ENCODE results near the gene PPIB.

Gene PPIB

DNA sequence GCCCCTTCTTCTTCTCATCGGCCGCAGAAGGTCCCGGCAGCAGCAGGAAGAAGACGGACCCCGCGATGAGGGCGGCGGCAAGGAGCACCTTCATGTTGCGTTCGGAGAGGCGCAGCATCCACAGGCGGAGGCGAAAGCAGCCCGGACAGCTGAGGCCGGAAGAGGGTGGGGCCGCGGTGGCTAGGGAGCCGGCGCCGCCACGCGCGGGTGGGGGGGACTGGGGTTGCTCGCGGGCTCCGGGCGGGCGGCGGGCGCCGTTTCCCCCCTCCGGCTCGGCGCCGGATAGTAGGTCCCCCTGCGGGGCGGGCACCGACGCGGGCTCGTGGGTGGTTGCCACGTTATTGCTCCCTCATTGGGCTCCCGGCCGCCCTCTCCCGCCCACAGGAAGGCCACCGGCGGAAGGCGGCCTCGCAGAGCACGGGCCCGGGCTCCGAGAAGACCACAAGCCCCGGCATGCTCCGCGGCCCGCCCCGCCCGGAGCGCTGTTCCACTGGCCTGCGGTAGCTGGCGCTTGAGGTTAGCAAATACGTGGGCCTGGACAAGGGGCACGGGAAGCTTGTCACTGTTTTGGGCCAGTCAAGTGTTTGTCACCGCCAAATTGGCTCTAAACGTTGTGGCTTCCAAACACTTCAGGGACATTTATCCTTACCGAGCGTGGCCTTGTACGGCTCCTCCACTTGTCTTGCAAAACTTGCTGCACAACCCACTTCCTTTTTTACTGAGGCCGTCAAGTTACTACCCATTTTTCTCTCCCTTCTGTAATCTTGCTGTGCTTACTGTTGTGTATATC, at the start of gene PPIB:
PPIB (minus strand) TSS at position 154 of the 790 bp plus-strand sequence; CDS start at position 118, 36 bp downstream.
- DNase-seq, result peak; percentile 68 to 99 (median 97)

DNA sequence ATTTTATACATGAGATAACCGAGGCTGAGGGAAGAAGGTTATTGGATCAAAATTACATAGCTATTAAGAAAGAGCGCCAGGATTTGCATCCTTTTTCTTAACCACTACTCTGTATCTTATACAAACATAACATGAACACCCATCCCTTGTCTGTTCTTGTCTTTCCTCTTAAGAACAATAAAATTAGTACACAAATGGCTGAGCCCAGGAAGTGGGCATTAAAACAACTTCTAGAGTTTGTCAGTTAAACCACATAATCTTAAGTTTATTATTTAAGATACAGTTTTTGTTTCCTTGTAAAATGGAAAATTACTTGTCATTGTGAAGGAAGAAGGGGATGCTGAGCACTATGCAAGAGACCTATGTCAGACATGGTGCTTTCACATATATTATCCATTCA, 48.9 kb upstream of the PPIB start:
- DNase-seq, result no peak

DNA sequence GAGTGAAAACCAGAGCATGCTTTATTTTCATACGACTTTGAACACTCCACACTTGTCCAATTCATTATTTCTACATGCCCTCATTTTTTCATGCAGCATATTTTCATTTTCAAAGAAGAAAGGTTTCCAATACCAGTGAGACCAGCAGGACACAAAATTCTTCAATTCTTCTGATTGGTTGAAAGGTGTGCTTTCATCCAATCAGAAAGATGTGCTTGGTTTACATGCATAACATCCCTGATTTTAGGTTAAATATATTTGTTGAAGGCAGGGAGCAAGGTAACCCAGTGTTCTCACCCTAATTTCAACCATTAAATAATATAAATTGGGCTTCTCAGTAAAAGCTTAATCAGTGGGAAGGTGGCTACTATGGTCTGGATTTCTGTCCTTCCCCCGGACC, 47.5 kb upstream of the PPIB start:
- no peak for DNase-seq

DNA sequence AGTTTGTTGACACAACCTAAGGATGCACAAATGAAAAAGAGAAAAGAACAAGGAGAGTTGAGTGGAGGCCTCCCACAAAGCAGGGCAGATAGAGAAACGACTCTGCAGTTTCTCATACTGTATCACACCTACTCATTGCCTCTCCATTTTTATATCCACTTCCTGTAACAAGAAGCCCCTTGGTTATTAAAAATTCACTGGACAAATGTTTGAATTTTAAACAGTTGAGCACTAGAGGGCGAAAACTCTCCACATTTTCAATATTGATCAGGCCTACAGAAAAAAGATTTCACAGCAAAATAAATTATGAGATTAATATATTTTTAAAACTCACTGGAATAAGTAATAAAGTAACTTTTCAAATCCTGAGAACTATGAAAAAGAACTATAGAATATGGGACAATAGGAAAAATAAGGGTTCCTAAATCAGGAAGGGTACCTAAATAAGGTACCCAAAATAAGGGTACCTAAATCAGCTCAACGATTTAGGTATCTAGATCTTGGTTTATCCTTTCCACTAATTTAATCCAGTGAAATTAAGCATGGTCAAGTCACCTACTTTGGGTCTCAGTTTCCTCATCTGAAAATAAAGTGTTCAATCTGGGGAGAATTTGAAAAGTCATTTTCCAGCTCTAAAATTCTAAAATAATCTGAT, 47.0 kb upstream of the PPIB start:
- no peak for DNase-seq

DNA sequence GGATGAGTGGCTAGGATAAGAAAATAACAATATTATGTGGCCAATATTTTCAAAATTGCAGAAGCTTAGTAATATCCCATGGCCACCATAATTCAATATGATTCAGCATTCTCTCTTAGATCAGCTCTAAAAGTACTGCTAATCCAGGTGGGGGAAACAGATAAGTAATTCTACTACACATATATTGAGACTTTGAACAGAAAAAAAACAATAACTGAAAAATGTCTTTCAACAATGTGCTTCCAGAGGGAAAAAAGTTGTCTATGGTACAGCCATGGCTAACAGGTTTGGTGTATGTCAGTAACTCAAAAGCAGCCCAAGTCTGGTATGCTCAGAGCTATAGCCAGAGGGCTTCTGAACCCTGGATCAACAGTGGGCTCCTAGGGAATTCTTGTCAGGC, 42.4 kb upstream of the PPIB start:
- no peak for DNase-seq

DNA sequence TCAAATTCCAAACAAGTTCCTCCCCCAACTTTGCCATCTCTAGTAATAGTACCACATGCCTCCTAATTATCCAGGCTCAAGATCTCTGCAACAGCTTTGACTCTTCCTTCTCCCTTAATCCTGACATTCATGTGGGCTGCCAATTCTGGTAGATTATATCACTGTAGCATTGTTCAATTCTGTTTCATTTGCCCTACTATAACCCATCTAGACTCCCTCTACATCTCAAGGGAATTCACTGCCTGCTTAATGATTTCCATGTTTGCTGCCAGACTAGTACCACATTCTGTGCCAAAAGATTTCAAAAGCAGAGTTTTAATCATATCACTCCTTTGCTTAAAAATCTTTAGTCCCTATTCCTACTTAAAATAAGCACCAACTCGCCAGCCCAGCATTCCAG, 34.6 kb upstream of the PPIB start:
- no peak for DNase-seq

DNA sequence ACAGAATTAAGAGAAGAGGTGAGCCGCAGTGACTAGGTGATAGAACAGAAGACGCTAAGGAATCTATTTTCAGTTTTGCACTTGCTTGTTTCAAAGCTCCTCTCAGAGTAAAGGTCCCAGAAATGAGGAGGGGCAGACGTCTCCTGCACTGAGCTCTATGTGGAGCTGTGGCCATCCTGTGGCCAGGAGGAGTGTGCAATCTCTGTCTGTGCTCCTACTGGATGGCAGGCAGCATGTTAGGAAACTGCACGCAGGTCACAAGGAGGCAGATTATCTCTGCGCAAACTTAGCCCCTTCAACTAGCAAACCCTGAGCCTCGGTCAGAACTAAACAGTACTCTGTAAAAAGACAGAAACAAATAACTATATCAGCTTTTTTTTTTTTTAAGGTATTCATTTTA, 31.1 kb upstream of the PPIB start:
- no peak for DNase-seq

DNA sequence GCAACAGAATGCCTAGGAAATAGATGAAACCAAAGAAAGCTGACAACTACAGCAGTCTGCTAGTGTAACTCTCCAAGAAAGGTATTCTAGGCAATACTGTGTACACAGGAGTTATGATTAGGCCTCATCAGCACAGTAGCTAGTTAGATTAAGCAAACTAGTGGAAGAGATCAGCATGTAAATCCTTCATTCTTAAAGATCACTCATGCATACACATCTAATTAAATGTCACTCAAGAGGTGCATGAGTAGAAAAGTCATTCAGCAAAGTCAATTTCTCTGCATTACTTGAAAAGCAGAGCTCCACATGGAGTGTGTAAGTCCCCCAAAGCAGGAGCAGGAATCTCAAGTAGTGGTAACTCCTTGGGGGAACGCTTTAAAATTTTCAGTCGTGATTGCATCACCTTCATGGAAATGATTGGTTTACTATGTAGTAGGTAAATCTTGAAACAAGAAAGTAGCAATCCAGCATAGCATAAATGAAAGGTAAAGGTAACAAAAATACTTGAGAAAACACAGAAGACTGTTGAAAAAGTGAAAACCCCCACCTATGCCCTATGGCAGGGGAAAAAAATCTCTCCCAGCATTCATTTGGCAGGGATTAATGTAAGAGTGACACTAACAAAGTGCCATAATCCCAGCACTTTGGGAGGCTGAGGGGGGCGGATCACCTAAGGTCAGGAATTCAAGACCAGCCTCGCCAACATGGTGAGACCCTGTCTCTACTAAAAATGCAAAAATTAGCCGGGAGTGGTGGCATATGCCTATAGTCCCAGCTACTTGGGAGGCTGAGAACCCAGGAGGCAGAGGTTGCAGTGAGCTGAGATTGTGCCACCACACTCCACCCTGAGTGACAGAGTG, 29.4 kb upstream of the PPIB start:
- no peak for DNase-seq

DNA sequence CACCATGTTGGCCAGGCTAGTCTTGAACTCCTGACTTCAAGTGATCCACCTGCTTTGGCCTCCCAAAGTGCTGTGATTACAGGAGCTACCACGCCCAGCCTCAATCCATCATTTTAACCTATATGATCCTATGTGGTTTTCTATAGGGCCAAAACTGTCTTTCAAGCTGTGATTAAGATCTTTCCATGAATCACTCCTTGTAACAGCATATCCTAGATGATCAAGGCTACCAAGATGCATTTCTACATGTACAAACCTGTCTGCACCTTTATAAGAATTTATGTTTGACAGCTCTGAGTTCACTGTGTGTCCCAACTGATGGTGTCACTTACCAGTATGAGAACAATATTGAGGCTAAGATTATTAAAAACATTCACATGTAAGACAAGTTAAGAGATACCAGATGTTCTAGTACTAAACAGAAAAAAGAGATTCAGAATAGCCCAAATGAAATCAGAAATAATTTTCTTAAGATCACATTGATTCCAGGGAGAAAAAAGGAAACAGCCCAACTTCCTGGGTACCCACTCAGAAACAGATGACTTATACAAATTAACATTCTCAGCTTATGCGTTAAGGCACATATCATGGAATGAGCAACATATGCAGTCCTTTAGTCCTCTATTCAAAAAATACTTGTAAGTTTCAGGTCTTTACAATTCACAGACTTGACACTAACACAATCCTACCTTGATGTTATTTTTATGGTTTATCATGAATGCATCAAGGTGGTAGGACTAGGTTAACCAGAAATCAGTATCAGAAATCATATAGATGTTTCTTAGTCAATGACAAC, 24.8 kb upstream of the PPIB start:
- DNase-seq, result no peak

DNA sequence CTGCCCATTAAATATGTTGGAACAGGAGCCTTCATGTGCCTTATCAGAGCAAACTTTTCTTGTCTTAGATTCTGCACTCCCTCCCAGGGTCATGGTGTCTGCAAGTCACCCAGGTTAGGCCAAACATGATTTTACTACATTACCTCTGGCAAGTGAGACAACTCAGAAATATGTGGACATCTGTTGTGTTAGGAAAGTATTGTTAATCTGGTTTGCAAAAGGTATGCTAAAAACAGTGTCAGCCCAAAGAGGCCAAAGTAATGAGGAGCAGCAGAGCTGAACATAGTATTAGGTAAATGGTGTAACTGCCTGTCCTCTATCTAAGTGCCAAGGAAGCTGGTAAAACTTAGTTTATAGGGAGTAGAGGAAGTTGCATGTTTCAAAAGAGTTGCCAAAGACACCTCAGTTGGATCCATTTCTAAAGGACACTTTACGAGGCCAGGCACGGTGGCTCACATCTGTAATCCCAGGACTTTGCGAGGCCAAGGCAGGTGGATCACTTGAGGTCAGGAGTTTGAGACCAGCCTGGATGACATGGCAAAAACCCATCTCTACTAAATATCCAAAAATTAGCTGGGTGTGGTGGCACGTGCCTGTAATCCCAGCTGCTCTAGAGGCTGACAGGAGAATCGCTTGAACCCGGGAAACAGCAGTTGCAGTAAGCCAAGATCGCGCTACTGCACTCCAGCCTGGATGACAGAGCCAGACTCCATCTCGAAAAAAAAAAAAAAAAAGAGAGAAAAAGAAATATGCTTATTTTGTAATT, 22.5 kb upstream of the PPIB start:
- no peak for DNase-seq

DNA sequence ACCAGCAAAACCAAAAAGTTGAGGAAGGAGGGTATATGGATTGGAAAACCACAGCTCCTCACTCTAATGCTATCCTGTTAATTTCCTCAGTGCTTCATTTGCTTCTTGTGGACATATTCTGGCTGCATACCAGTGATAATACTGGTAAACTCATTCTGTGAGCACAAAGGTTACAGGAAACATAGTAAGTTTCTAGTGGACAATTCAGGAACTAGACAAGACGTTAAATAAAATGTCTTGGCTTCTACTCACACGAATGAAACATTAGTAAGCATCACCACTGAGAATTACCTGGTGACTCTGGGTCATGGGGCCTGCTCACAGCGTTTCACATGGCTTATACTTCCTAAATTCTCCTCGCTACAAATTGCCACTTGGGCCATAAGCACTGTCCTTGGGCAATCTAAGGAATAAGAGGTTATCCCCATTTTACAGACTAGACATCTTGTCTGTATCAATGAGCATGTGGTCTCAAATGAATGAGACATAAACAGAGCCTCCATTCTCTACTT, 20.1 kb upstream of the PPIB start:
- no peak for DNase-seq

DNA sequence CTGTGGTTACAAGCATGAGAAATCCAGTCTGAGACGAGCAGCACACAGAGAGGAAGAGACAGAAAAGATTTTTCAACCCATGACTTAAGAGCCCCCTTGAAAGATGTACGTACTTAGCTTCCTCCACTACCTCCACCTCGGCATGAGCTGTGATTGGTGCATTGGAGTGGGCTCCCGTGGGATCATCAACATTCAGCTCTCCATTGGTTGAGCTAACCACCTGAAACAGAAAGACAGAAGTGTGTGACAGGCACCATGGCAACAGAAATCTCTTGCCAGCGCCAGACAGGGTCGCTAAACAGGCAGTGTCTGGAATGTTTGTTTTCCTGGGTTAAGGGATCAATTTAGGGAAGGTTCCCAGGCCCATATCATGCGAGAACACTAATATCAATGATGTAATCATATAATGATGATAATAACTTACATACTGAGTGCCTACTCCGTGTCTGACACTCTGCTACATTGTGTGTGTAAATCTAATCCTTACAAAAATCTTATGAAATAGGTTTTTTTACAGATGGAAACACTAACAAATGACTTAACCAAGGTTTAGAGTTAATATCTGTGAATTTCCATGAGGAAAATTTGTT, 17.5 kb upstream of the PPIB start:
- peak in 24 of 56 donors; percentile 4 to 64 (median 28) for DNase-seq

DNA sequence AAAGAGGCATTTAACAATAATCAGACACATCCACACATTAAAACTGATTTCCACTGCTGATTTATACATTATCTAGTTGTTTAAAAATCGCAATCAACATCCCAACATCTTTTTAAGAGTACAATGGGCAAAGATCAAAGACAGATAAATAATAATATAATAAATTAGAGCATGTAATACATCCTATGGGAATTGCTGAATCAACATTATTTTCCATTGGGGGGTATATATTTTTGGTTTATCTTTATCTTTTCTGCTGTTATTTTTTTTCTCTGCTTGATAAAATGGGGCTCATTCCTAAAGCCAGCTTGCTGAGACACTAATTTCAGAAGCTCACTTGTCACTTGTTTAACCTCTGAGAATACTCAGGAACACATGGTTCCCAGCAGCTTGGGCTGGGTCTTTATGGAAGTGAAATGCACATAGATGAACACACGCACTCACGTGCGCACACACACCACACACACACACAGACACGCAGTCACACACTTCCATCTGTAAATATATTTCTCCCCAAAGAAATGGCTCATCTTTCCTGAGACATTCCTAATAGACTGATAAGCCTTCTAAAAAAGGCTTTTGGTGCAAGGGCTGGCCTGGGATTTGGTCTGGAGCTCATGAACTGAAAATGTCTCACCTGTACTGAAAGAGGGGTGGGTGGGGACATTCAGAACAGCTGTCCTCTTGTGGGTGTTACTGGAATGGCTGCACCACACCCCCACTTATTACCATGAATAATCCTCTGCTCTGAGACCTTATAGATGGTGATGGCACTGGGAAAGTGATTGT, 3.5 kb upstream of the PPIB start:
- DNase-seq, result no peak

DNA sequence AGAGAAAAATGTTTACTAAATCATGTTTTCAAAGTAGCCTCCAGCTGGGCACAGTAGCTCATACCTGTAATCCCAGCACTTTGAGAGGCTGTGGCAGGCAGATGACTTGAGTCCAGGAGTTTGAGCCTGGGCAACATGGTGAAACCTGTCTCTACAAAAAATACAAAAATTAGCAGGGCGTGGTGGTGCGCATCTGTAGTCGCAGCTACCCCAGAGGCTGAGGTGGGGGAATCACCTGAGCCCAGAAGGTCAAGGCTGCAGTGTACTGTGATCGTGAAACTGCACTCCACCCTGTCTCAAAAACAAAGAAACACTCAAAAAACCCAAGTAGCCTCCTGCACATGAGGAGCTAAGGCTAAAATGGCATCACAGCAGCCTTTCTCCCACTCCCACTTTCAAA, 1.6 kb upstream of the PPIB start:
- DNase-seq, result no peak

DNA sequence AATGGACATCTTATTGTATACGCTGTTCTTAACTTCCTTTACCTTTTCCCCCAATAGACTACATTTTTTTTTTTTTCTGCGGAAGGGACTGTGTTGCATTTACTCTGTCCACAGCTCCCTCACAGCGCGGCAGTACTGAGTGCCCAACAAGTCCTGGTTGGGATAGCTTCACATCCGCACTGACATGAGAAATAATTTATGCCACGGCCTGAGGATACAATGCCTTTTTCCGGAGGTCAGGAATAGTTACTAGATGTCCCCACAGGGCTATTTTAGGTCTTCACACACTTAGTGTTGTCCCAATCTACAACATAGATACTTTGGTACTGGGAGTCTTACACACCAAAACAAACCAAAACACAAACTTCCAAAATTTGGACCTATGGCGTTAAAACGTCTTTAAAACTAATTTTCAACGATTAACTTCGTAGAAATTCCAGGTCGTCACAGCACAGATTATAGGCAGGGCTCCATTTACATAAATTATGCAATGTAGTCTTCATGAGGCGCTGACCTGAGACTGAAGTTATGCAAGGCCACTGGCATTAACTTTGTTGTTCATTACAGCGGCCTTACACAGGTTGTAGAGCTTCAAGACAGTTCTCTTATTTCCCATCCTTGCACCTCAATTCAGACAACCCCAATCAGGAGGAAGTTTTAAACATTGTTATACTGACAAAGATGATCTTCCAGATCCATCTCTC, 989 bp upstream of the PPIB start:
- DNase-seq, result peak in 4 of 56 donors; percentile 25 to 51 (median 41)

DNA sequence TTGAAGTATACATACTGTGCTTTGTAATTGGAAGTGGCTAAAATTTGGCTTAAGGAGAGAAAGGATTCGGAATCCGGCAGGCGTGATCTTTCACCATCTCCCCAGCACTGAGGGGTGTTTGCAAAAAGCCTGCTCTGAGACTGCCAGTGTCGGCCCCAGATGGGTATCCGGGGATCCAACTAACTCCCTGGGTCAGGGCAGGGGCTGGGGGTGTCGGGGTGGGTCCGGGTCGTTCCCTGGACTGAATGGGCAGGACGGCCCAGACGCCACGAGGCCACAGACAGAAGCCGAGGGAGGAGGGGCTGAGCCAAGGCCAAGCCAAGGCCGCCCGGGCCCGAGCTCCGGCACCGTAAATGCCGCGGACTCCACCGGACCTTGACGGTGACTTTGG, 349 bp downstream of the PPIB start:
- DNase-seq, result peak in 2 of 56 donors; percentile 64 to 71

DNA sequence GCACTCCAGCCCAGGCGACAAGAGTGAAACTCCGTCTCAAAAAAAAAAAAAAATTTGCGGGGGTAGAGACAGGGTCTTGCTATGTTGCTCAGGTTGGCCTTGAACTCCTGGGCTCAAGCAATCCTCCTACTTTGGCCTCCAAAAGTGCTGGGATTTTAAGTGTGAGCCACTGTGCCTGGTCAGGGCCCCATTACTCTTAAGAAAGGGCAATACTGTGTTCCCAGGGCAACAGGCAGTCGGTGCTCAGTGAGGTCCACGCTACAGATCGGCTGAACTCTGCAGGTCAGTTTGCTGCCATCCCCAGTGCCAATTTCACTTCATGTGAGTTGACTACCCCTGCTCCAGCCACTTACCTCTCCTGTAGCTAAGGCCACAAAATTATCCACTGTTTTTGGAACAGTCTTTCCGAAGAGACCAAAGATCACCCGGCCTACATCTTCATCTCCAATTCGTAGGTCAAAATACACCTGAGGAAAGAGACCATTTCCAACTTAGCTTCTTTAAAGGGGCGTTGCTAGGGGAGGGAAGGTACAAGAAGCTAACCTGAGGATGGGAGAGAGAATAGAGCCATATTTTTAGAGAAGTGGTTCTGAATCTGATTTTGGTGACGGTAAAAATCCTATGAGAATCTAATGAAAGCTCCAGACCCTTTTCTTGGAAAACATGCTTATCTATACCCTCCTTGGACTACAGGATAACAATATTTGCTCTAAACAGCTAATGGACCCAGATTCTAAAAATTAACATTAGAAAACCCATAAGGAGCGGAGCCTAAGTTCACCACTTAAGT, 939 bp downstream of the PPIB start:
- DNase-seq, result no peak
